Endothelial cell of umbilical vein (primary cell): ENCODE data around the gene ANKRD35. TPM values are rescaled to one million over a fixed set of nuclear protein-coding genes. Genes with fewer than 3 reads are reported as not detected.

Experiments
- BruUV-seq: library from RNA; stranded (reverse); fragments of 400-500 nt; replicated peaks from 2 replicates; lab custom pipeline; 2021; lab: Mats Ljungman, UMichigan
- CTCF ChIA-PET: fragments of 300-600, 350-600 bp; sonication (Branson Sonifier 250); formaldehyde crosslinking; loops from one replicate; lab custom pipeline; 2021; ENCODE audit warnings: antibody characterized with exemption, inconsistent platforms; lab: Charles Lee
- POLR2A ChIA-PET: fragments of 300-600, 350-600 bp; sonication (Branson Sonifier 250); formaldehyde crosslinking; loops from one replicate; lab custom pipeline; 2021; ENCODE audit warnings: antibody characterized with exemption, inconsistent platforms; lab: Charles Lee
- DNase-seq: peaks from one replicate; pipeline ENCODE4 v3.0.0-alpha.2; 2011; ENCODE audit warnings: low read depth, low spot score
- FAIRE-seq: peaks from 2 replicates; lab custom pipeline; 2011; peaks lifted over from hg19 to GRCh38; lab: Jason Lieb, UNC
- H2AFZ ChIP-seq: 2 replicates; pipeline ENCODE4 v1.6.0; 2012; ENCODE audit warnings: low read depth, low read length, control low read depth, inconsistent platforms
- H3K27ac ChIP-seq: 2 replicates; pipeline ENCODE4 v1.5.1; 2011; ENCODE audit warnings: low read depth, mild to moderate bottlenecking, control low read depth, low read length, moderate library complexity; ENCODE audit not compliant: insufficient read depth
- H3K27me3 ChIP-seq, 2 experiments: 2 replicates each; pipeline versions ENCODE4 v1.6.0 to v1.6.1; 2011; ENCODE audit warnings: low read length in 2 of 2, mixed read lengths in 1 of 2; ENCODE audit not compliant: control insufficient read depth in 2 of 2, insufficient read depth in 2 of 2
- H3K36me3 ChIP-seq, 2 experiments: 2 replicates in 1 of 2; 3 replicates in 1 of 2; pipeline ENCODE4 v1.5.1; 2011; ENCODE audit warnings: low read length in 2 of 2, mild to moderate bottlenecking in 1 of 2, moderate library complexity in 1 of 2; ENCODE audit not compliant: control insufficient read depth in 2 of 2, insufficient read depth in 2 of 2; ENCODE audit errors: extremely low read depth in 1 of 2
- H3K4me1 ChIP-seq: 3 replicates; pipeline ENCODE4 v1.5.1; 2011; ENCODE audit warnings: mild to moderate bottlenecking, low read length; ENCODE audit not compliant: control insufficient read depth, insufficient read depth; ENCODE audit errors: extremely low read depth
- H3K4me2 ChIP-seq: 2 replicates; pipeline ENCODE4 v1.6.1; 2011; ENCODE audit warnings: low read length, control low read depth, mixed read lengths; ENCODE audit not compliant: insufficient read depth
- H3K4me3 ChIP-seq, 3 experiments: fragments of 200-600 bp in 1 of 3; sonication (generic), shearing (Covaris generic) in 1 of 3; replicated peaks in 1 of 3; 2 replicates each; pipeline ENCODE4 v1.5.1; 2011 to 2016; ENCODE audit warnings: control low read depth in 3 of 3, low read length in 3 of 3, mild to moderate bottlenecking in 2 of 3, inconsistent platforms in 1 of 3, low read depth in 1 of 3, moderate library complexity in 1 of 3; ENCODE audit not compliant: insufficient read depth in 1 of 3
- H3K79me2 ChIP-seq: 2 replicates; pipeline ENCODE4 v1.6.0; 2012; ENCODE audit warnings: low read length, inconsistent platforms; ENCODE audit not compliant: control insufficient read depth, insufficient read depth
- H3K9ac ChIP-seq: replicated peaks from 2 replicates; pipeline ENCODE3; 2011; ENCODE audit warnings: low read length, control low read depth; ENCODE audit not compliant: insufficient read depth; ENCODE audit errors: extremely low read depth
- H3K9me1 ChIP-seq: replicated peaks from 3 replicates; pipeline ENCODE4 v1.6.0; 2011; ENCODE audit warnings: mild to moderate bottlenecking, low read length; ENCODE audit not compliant: control insufficient read depth, insufficient read depth; ENCODE audit errors: extremely low read depth
- H3K9me3 ChIP-seq: replicated peaks from 2 replicates; pipeline ENCODE4 v1.5.1; 2012; ENCODE audit warnings: low read length, inconsistent platforms; ENCODE audit not compliant: control insufficient read depth, insufficient read depth
- H4K20me1 ChIP-seq: replicated peaks from 2 replicates; pipeline ENCODE3; 2011; ENCODE audit warnings: mild to moderate bottlenecking, low read length; ENCODE audit not compliant: control insufficient read depth, insufficient read depth; ENCODE audit errors: extremely low read depth
- CTCF ChIP-seq, 2 donors: IDR thresholded peaks; 1 replicate in 1 of 2; 2 replicates in 1 of 2; pipeline ENCODE4 v1.5.1; 2011; ENCODE audit warnings: low read length in 2 of 2, mild to moderate bottlenecking in 2 of 2, moderate library complexity in 2 of 2, control low read depth in 1 of 2, inconsistent platforms in 1 of 2, low read depth in 1 of 2; ENCODE audit not compliant: insufficient read depth in 1 of 2; ENCODE audit errors: extremely low read depth in 1 of 2
- EZH2 ChIP-seq: IDR thresholded peaks from 2 replicates; pipeline ENCODE4 v1.6.1; 2012; ENCODE audit warnings: borderline replicate concordance, low read depth, mild to moderate bottlenecking, moderate library complexity, low read length, inconsistent platforms; ENCODE audit not compliant: severe bottlenecking
- FOS ChIP-seq: IDR thresholded peaks from 2 replicates; pipeline ENCODE4 v1.6.1; 2011; ENCODE audit warnings: mild to moderate bottlenecking, low read length, moderate library complexity, borderline replicate concordance; ENCODE audit not compliant: insufficient read depth
- GATA2 ChIP-seq: IDR thresholded peaks from 2 replicates; pipeline ENCODE4 v1.7.0; 2011; ENCODE audit warnings: low read depth, mild to moderate bottlenecking, moderate library complexity, mixed read lengths, low read length; ENCODE audit not compliant: insufficient read length, insufficient read depth
- JUN ChIP-seq: IDR thresholded peaks from 2 replicates; pipeline ENCODE4 v1.6.1; 2011; ENCODE audit warnings: borderline replicate concordance, low read depth; ENCODE audit not compliant: insufficient read length, insufficient read depth
- MYC ChIP-seq: IDR thresholded peaks from one replicate; pipeline ENCODE4 v1.6.1; 2011; ENCODE audit warnings: mild to moderate bottlenecking, low read depth, low read length
- POLR2A ChIP-seq: IDR thresholded peaks from 2 replicates; pipeline ENCODE4 v1.6.1; 2012; ENCODE audit warnings: low read depth, mild to moderate bottlenecking, control low read depth, low read length
- POLR2AphosphoS5 ChIP-seq: IDR thresholded peaks from 2 replicates; pipeline ENCODE4 v1.6.1; 2012; ENCODE audit warnings: low read depth, mild to moderate bottlenecking, control low read depth, low read length, moderate library complexity; ENCODE audit not compliant: insufficient read depth
- dilution Hi-C: fragments of 300-500 bp; cut with MboI; formaldehyde crosslinking; loops from one replicate; pipeline ENCODE4 v1.15.0; 2019; ENCODE audit warnings: low sequenced_read_pairs; ENCODE audit not compliant: extremely low pct_ligation_motif_present
- intact Hi-C: fragments of 100-400 bp; cut with micrococcal nuclease; formaldehyde crosslinking; loops from one replicate; pipeline ENCODE4 v1.10.0; 2022
- polyA plus RNA-seq, 4 experiments: library from polyadenylated mRNA; depleted of rRNA in 3 of 4; stranded (reverse) in 3 of 4; unstranded in 1 of 4; fragments of >200 nt; gene quantifications; 2 replicates each; pipeline versions ENCODE4 v1.2.1 to v1.2.3, GENCODE V29; 2011 to 2012; ENCODE audit warnings: missing spikeins in 1 of 4
- total RNA-seq: library from RNA; stranded (reverse); gene quantifications from 2 replicates; pipeline ENCODE4 v1.2.3, GENCODE V29; 2021
- TF ChIP-seq, protein P1 (sequence below): IDR thresholded peaks from 2 replicates; pipeline ENCODE4 v1.6.1; 2011; ENCODE audit not compliant: insufficient read depth, insufficient read length

ANKRD35 gene
- total and polyA plus RNA-seq, 2 donors (not counting 3 experiments of a cell fraction or from before 2014, with no cell fraction given) = 0.15 to 0.20 TPM

DNA sequence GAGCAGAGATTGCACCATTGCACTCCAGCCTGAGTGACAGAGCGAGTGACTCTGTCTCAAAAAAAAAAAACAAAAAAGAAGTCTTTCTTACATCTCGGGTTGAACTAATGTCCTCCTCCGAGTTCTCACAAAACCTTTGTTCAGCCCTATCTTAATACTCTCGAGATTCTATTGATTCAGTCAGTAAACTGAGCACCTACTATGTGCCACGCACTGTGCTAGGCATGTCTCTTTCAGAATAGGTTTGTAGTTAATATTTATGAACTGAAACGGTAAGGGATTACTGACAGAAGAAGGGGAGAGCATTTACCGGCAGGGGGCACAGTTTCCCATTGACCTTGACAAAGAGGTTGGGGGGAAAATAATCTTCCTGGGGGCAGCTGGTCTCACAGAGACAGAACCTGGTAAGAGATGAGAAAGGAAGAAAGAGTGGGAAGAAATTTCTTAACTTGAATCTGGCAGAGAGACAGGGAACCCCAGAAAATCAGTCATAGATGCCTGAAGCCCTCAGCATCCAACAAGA, 30.2 kb downstream of the ANKRD35 start:
- intact Hi-C loops (no loop called here), dilution Hi-C loops (no loop called here)
- H3K27me3 ChIP-seq = no peaks in the 10 kb centered on the region
- no peaks in the 10 kb centered on the region for H3K9me3 ChIP-seq
- TF ChIP-seq GATA2 = no peak
- no peak for TF ChIP-seq JUN
- no peak for TF ChIP-seq CTCF (IDR thresholded peaks at IDR 0.05; ENCODE audit: extremely low read depth in 1 of 2, insufficient read depth in 1 of 2, low read depth in 1 of 2, low read length in 2 of 2)
- TF ChIP-seq FOS = no peak
- TF ChIP-seq POLR2AphosphoS5 = no peak
- TF ChIP-seq EZH2 = no peak
- TF ChIP-seq MYC = no peak
- TF ChIP-seq, protein P1, sequence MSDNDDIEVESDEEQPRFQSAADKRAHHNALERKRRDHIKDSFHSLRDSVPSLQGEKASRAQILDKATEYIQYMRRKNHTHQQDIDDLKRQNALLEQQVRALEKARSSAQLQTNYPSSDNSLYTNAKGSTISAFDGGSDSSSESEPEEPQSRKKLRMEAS = no peak
- TF ChIP-seq POLR2A = no peak
- no peak overlapping the region for H3K27ac ChIP-seq
- FAIRE-seq = no peak
- BruUV-seq = no TSS peak
- POLR2A ChIA-PET = no interaction called here
- H3K4me1 ChIP-seq = peaks cover 7% of the 10 kb centered on the region
- no peak overlapping the region for H3K4me2 ChIP-seq
- H3K9ac ChIP-seq = no peak overlapping the region
- no peak overlapping the region for H2AFZ ChIP-seq
- CTCF ChIA-PET = interaction anchor here (6.1 kb wide), 1 partner anchor 9 kb away, joined by 154 read pairs; the partner anchor contains the start of gene NUDT17
- peaks cover 16% of the 10 kb centered on the region for H3K79me2 ChIP-seq
- H3K36me3 ChIP-seq = peaks cover 15 to 37% of the 10 kb centered on the region in 2 experiments
- H4K20me1 ChIP-seq = no peaks in the 10 kb centered on the region
- H3K4me3 ChIP-seq = no peak overlapping the region
- no peaks in the 10 kb centered on the region for H3K9me1 ChIP-seq
- no peak for DNase-seq
